Nephron progenitor cell (in vitro differentiated cells): ENCODE results near the gene ETNPPL.
A peak's percentile ranks its signal among the peaks of the same experiment; 100 is the strongest.

Experiments
- DNase-seq: peaks from one replicate; pipeline ENCODE4 v3.0.0; 2021
- H3K27ac Mint-ChIP-seq: 2 replicates; pipeline ENCODE4 v1.8.0; 2021; ENCODE audit warnings: mild to moderate bottlenecking, moderate library complexity, mixed read lengths
- H3K27me3 Mint-ChIP-seq: 2 replicates; pipeline ENCODE4 v1.8.0; 2021; ENCODE audit warnings: mild to moderate bottlenecking, low read depth, mixed read lengths; ENCODE audit not compliant: poor library complexity
- H3K36me3 Mint-ChIP-seq: 2 replicates; pipeline ENCODE4 v1.8.0; 2021; ENCODE audit warnings: low read depth, mixed read lengths
- H3K4me1 Mint-ChIP-seq: 2 replicates; pipeline ENCODE4 v1.8.0; 2021; ENCODE audit warnings: mixed read lengths
- H3K4me3 Mint-ChIP-seq: 2 replicates; pipeline ENCODE4 v1.8.0; 2021; ENCODE audit warnings: mild to moderate bottlenecking, moderate library complexity, mixed read lengths
- H3K9me3 Mint-ChIP-seq: 2 replicates; pipeline ENCODE4 v1.8.0; 2021; ENCODE audit warnings: mild to moderate bottlenecking, moderate library complexity, mixed read lengths
- TF ChIP-seq, protein P1 (sequence below): fragments of 200-600 bp; sonication (generic); IDR thresholded peaks from 2 replicates; pipeline ENCODE4 v1.5.0; 2021; ENCODE audit warnings: antibody characterized with exemption

Gene ETNPPL

DNA sequence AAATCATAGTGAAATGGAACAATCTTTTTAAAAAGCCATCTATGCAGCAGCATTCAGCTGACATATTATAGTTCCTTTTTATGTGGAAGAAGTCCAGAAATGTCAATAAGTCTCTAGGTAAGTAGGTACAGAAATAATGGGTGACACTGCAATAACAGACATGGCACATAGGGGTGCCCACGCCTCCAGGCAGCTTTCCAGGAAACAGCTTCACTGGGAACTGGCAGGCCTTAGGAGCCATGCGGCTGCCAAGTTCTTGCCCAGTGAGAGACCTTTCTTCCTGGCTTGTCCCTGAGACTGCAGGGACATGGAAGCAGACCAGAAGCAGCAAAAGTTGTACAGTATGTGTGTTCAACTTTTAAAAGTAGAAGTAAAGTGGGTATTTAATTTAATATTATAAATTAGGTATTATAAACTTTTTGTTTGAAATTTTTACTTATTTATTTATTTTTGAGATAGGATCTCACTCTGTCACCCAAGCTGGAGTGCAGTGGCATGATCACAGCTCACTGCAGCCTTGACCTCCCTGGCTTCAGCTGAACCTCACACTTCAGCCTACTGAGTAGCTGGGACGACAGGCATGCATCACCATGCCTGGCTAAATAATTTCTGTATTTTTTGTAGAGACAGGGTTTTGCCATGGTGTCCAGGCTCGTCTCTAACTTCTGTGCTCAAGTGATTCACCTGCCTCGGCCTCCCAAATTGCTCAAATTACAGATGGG is 12.1 kb upstream of the ETNPPL start:
- Mint-ChIP-seq H3K27me3 (peaks cover 23% of the 10 kb centered on the region), H3K4me3 (no peak overlapping the region), H3K27ac (no peak overlapping the region), H3K9me3 (no peaks in the 10 kb centered on the region), H3K4me1 (peaks cover 2% of the 10 kb centered on the region), H3K36me3 (no peaks in the 10 kb centered on the region)
- DNase-seq: no peak
- TF ChIP-seq, protein P1, sequence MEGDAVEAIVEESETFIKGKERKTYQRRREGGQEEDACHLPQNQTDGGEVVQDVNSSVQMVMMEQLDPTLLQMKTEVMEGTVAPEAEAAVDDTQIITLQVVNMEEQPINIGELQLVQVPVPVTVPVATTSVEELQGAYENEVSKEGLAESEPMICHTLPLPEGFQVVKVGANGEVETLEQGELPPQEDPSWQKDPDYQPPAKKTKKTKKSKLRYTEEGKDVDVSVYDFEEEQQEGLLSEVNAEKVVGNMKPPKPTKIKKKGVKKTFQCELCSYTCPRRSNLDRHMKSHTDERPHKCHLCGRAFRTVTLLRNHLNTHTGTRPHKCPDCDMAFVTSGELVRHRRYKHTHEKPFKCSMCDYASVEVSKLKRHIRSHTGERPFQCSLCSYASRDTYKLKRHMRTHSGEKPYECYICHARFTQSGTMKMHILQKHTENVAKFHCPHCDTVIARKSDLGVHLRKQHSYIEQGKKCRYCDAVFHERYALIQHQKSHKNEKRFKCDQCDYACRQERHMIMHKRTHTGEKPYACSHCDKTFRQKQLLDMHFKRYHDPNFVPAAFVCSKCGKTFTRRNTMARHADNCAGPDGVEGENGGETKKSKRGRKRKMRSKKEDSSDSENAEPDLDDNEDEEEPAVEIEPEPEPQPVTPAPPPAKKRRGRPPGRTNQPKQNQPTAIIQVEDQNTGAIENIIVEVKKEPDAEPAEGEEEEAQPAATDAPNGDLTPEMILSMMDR: no peak

DNA sequence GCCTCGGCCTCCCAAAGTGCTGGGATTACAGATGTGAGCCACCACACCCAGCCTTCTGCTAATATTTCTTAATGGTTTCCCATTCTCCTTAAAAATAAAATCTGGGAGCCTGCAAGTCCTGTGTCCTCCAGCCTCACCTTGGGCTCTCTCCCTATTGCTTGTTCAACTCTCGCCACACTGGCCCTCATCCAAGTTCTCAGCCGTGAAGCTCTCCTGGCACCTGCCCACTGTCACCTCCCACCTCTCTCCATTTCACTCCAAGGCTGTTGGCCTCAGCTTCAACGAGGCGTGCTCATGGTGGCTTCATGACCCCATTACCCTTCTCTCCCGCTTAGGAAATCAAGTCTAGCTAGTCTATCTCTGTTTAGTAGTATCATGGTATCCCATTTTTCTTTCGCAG is 9.5 kb upstream of the ETNPPL start:
- H3K9me3 Mint-ChIP-seq: no peaks in the 10 kb centered on the region
- no peak overlapping the region for H3K27ac Mint-ChIP-seq
- no peaks in the 10 kb centered on the region for H3K36me3 Mint-ChIP-seq
- no peak overlapping the region for H3K4me3 Mint-ChIP-seq
- H3K4me1 Mint-ChIP-seq: no peaks in the 10 kb centered on the region
- peaks cover 23% of the 10 kb centered on the region for H3K27me3 Mint-ChIP-seq
- TF ChIP-seq, protein P1: no peak
- DNase-seq: no peak

- Mint-ChIP-seq H3K36me3 (no peaks in the 10 kb centered on the region), H3K9me3 (peaks cover 4% of the 10 kb centered on the region), H3K4me1 (peaks cover 16% of the 10 kb centered on the region), H3K27ac (no peak overlapping the region), H3K4me3 (no peak overlapping the region), H3K27me3 (peaks cover 67% of the 10 kb centered on the region)
- TF ChIP-seq, protein P1: no peak
- DNase-seq: no peak
Measured at GRCh38 chr4:108766058-108766457, 3.2 kb upstream of the ETNPPL start.

DNA sequence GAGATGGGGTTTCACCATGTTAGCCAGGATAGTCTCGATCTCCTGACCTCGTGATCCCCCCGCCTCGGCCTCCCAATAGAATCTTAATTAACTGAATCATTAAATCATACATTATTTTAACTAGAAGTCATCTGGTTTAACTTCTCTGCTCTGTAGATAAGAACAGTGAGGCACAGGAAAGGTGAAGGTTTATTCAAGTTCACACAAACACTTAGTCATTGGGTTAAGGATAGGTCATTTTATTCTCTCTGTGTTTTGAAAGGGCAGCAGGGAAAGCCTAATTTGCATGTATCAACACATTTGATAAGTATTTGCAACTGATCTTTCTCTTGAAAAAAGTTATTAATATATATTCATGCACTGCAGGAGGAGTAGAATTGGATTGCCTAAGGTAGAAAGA is 1.1 kb upstream of the ETNPPL start:
- Mint-ChIP-seq H3K4me1 (peaks cover 16% of the 10 kb centered on the region), H3K9me3 (peaks cover 4% of the 10 kb centered on the region), H3K4me3 (no peak overlapping the region), H3K27me3 (peaks cover 64% of the 10 kb centered on the region), H3K27ac (no peak overlapping the region), H3K36me3 (no peaks in the 10 kb centered on the region)
- TF ChIP-seq, protein P1: no peak
- no peak for DNase-seq

GRCh38 chr4:108763226-108763593 is 357 bp upstream of the ETNPPL start:
- DNase-seq: no peak
- H3K27ac Mint-ChIP-seq: no peak overlapping the region
- peaks cover 62% of the 10 kb centered on the region for H3K27me3 Mint-ChIP-seq
- H3K4me3 Mint-ChIP-seq: peak overlapping the region; percentile 86
- peaks cover 4% of the 10 kb centered on the region for H3K9me3 Mint-ChIP-seq
- no peaks in the 10 kb centered on the region for H3K36me3 Mint-ChIP-seq
- H3K4me1 Mint-ChIP-seq: peaks cover 16% of the 10 kb centered on the region
- TF ChIP-seq, protein P1: no peak

- H3K4me3 Mint-ChIP-seq: no peak overlapping the region
- TF ChIP-seq, protein P1: no peak
- H3K27ac Mint-ChIP-seq: no peak overlapping the region
- peaks cover 16% of the 10 kb centered on the region for H3K4me1 Mint-ChIP-seq
- no peaks in the 10 kb centered on the region for H3K36me3 Mint-ChIP-seq
- DNase-seq: no peak
- no peaks in the 10 kb centered on the region for H3K9me3 Mint-ChIP-seq
- H3K27me3 Mint-ChIP-seq: peaks cover 35% of the 10 kb centered on the region
Measured at GRCh38 chr4:108758498-108758897, 4.4 kb downstream of the ETNPPL start.
